Uterus (tissue), 2 donors: Measurements from ENCODE around the gene ASCL1.

Experiments used
- CTCF ChIP-seq, 4 experiments: fragments of 200-600 bp in 2 of 4; fragments of 450-650 bp in 2 of 4; sonication (generic) in 2 of 4; IDR thresholded peaks; one replicate each; pipeline ENCODE4 v1.5.1; 2016 to 2019; ENCODE audit warnings: antibody characterized with exemption in 4 of 4, mild to moderate bottlenecking in 2 of 4, moderate library complexity in 1 of 4
- POLR2A ChIP-seq, 2 donors: fragments of 450-650 bp; IDR thresholded peaks; one replicate each; pipeline ENCODE4 v1.6.1; 2016; ENCODE audit warnings: antibody characterized with exemption in 2 of 2, mild to moderate bottlenecking in 1 of 2, moderate library complexity in 1 of 2

GRCh38 chr12:102946042-102946441 is 11.4 kb upstream of the ASCL1 start:
- no peak for TF ChIP-seq POLR2A (IDR thresholded peaks at IDR 0.05)
- TF ChIP-seq CTCF (IDR thresholded peaks at IDR 0.05), result no peak
